HPDE6-E6E7 (cell line): ENCODE data around the gene ASRGL1.
"Not testable (repeated sequence)": the region's sequence is repeated elsewhere in the genome, so short reads cannot be mapped to it uniquely, and the experiment has no call there.

Source experiments
- DNase-seq: peaks from one replicate; pipeline ENCODE4 v3.0.0; 2011; ENCODE audit warnings: missing footprints; ENCODE audit errors: extremely low spot score

The ASRGL1 gene

GRCh38 chr11:62337303-62338181, at the start of gene ASRGL1:
TSS of gene ASRGL1 (plus strand) at chr11:62337448. CDS start at chr11:62337978, 530 bp downstream.
- peak; percentile 51 for DNase-seq

- no peak for DNase-seq
Measured at GRCh38 chr11:62295504-62295903, 41.7 kb upstream of the ASRGL1 start.

DNA sequence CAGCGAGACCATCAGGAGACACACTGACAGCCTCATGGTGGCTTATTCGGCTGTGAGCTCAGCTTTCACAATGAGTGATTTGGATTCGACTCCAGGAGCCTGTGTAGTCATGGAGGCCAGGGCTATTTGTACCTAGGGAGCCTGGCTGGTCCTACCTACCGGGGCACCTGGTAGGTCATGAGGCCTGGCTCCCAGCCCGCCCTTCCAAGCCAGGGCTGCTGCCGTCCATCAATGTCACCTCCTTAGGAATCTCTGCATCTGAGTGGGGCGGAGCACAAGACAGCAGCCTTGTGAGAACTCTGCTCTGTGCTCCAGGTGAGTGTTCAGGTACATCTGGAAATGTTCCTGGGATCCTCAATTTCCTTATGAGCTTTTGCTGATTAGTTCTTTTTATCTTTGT, 38.3 kb upstream of the ASRGL1 start, which contains the start of gene SCGB1D4:
Gene SCGB1D4, minus strand, starts transcription at position 101 of the 400 bp plus-strand sequence. Its CDS starts 65 bp downstream, at position 36.
- no peak for DNase-seq

DNA sequence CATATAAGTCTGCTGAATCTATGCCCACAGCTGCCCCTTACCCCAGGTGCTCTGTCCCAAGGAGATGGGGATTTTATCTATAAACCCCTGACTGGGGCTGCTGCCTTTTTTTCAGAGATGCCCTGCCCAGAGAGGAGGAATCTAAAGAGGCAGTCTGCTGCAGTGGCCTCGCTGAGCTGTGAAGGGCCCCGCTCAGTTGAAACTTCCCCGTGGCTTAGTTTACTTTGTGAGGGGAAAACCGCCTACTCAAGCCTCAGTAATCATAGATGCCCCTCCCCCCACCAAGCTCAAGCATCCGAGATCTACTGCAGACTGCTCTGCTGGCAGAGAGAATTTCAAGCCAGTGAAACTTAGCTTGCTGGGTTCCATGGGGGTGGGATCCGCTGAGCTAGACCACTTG, 31.0 kb upstream of the ASRGL1 start:
- no peak for DNase-seq

GRCh38 chr11:62307950-62308349, 29.3 kb upstream of the ASRGL1 start:
- no peak for DNase-seq

DNA sequence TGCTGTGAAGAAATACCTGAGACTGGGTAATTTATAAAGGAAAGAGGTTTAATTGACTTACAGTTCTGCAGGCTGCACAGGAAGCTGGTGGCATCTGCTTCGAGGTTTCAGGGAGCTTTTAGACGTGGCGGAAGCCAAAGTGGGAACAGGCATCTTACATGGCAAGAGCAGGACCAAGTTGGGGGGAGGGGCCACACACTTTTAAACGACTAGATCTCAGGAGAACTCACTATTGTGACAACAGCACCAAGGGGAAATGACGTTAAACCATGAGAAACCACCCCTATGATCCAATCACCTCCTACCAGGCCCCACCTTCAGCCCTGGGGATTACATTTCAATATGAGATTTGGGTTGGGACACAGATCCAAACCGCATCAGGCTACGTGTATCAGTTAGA, 27.3 kb upstream of the ASRGL1 start:
- no peak for DNase-seq

DNA sequence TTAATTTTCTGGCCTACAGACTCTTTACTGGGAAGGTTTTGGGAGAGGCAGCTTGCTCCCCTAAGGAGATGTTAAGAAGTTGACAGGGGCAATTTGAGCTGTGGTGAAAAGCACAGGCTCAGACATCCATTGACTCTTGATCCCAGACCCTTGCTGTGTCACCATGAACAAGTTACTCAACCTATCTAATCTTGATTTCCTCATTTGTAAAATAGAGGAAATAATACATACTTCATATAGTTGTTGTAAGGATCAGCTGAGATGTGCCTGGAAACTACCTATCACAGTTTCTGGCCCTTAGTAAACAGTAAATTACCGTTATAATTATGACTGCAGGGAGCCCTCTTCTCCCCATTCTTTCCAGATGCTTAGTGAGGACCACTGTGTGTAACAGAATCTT, 21.8 kb upstream of the ASRGL1 start:
- no peak for DNase-seq

- no peak for DNase-seq
Measured at GRCh38 chr11:62322524-62322923, 14.7 kb upstream of the ASRGL1 start.

DNA sequence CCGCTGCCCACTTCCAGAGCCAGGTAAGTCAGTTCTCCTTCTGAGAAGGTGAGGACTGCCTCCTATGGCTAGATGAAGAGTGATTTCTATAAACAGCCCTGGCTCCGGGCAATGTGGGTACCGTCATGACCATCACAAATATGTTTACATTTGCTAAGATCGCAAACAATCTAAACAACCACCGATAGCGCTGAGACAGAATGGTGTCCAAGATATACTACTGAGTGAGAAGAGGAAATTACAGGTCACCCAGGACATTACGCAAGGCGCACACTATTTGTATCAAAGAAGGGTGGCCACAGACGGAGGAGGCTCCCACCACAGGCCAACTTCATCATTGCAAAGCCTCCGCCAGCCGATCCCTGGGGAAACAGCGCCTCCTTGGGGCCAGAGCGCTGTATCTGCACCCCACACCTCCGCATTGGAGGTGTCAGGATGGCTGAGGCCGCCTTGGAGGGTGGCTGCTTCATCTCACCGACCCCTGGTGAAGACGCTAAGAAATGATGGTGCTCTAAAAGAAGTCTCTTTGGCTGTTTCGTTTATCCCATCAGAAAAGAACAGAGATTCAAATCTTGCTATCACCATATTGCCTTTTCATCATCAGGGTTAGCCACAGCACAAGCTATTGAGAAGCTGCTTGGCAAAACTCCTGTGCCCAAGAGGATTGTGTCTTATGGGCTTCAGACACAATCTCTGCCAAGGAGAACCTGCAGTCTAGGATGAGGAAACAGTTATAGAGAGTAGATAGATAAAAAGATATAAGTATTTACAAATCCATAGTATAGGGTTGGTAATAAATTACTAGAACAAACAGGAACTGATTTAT, 12.3 kb upstream of the ASRGL1 start:
- no peak for DNase-seq

GRCh38 chr11:62325781-62326180, 11.5 kb upstream of the ASRGL1 start:
- DNase-seq, result not testable (repeated sequence)

DNA sequence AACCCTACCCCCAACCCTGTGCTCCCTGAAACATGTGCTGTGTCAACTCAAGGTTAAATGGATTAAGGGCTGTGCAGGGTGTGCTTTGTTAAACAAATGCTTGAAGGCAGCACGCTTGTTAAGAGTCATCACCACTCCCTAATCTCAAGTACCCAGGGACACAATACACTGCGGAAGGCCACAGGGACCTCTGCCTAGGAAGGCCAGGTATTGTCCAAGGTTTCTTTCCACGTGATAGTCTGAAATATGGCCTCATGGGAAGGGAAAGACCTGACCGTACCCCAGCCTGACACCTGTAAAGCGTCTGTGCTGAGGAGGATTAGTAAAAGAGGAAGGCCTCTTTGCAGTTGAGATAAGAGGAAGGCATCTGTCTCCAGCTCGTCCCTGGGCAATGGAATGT, 10.5 kb upstream of the ASRGL1 start:
- not testable (repeated sequence) for DNase-seq

DNA sequence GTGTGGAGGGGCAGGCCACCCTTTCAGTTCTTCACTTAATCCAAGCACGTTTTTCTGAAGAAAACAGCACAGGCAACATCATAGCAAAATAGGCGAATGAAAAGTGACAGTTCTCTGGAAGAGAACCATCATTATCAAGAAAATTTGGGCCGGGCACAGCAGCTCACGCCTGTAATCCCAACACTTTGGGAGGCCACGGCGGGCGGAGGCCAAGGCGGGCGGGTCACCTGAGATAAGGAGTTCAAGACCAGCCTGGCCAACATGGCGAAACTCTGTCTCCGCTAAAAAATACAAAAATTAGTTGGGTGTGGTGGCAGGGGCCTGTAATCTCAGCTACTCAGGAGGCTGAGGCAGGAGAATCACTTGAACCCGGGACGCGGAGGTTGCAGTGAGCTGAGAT, 9.7 kb upstream of the ASRGL1 start:
- DNase-seq, result not testable (repeated sequence)

DNA sequence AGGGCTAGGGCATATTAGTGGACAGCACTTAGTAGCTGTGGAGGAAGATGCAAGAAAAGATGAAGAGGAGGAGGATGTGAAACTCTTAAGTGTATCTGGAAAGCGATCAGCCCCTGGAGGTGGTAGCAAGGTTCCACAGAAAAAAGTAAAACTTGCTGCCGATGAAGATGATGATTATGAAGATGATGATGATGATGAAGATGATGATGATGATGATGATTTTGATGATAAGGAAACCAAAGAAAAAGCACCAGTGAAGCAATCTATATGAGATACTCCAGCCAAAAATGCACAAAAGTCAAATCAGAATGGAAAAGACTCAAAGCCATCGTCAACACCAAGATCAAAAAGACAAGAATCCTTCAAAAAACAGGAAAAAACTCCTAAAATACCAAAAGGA, 6.0 kb upstream of the ASRGL1 start:
- not testable (repeated sequence) for DNase-seq

DNA sequence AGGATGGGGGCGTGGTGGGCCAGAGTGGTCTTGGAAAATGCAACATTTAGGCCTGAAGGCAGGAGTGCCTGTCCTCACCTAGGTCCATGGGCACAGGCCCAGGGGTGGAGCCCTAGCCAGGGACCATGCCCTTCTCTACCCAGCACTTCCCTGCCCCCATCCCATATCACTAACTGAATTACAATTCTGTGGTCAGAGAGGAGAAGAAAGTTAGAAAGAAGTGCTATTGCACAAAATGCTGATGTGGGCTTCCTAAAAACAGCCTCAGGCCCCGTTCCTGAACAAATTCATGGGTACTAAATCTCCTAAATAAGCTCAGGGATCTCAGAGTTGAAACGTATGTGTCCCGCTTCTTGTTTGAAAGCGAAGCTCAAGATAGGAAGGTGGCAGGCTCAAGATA, 3.5 kb upstream of the ASRGL1 start:
- no peak for DNase-seq

- DNase-seq, result not testable (repeated sequence)
Measured at GRCh38 chr11:62336949-62337302, 322 bp upstream of the ASRGL1 start.

DNA sequence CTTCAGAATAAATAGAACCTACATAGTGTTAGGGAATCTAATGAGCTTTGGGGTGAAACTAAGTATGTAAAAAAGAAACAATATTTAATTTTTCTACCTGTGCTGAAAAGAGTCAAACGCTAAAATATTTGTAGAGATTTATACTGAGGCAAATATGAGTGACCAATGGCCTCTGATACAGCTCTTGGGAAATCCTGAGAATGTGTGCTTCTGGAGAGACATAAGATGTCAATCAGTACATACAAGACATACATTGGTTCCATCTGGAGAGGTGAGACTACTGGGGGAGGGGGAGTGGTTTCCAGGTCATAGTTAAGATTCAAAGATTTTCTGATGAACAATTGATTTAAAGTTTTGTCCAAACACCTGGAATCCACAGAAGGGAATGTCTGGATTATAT, 970 bp downstream of the ASRGL1 start:
- no peak for DNase-seq

DNA sequence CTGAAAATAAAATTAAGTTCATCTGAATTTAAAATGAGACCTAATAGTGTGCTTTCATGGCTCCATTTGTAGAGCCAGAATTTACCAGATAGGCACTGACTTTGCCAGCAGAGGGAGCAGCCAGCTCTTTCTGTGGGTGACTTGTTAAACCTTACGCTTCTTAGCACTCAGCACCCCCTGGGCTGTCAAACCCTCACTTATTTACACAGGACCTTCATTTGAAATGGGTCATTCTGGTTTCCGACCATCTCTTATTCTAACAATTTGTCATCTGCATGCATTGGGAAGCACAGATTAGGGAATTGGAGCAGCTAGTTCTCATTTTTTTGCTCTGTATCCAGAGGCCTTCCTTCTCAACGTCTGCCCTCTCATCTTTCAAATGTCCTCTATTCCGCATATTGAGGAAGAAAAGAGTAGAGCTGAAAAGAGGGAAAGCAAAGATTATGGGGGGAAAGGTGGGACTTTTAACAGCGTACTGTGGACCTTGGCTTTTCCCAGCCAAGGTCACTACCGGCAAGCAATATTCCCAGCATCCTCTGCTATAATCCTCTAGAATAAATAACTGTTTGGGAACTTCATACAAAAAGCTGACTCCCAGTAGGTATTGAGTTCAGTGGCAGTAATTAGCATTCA, 3.1 kb downstream of the ASRGL1 start:
- peak; percentile 21 for DNase-seq

DNA sequence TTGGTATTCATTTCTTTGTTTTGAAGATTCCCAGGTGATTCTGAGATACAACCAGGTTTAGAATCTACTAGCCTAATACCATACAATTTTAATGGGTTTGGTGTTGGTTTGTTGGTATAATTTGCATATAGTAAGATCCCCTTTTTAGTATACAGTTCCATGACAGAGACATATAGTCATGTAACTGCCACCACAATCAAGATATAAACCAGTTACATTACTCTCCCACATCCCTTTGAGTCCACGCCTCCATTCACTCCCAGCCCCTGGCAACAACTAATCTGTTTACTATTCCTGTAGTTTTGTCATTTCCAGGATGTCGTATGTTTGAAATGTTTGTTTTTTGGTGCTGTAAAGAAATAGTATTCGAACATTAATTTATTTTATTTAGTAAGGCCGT, 4.3 kb downstream of the ASRGL1 start:
- DNase-seq, result no peak

DNA sequence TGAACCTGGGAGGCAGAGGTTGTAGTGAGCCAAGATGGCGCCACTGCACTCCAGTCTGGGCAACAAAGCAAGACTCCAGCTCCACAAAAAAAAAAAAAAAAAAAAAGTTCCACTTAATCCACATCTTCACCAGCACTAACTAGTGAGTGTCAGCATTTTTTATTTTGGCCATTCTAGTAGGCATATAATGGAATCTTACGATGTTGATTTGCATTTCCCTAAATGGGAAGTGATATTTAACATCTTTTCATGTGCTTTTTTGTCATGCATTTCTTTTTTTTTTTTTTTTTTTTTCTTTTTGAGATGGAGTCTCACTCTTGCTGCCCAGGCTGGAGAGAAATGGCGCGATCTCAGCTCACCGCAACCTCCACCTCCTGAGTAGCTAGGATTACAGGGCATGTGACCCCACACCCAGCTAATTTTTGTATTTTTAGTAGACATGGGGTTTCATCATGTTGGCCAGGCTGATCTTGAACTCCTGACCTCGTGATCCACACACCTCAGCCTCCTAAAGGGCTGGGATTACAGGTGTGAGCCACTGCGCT, 6.5 kb downstream of the ASRGL1 start:
- not testable (repeated sequence) for DNase-seq

GRCh38 chr11:62344210-62344609, 7.0 kb downstream of the ASRGL1 start:
- DNase-seq, result no peak

- DNase-seq, result no peak
Measured at GRCh38 chr11:62345861-62346260, 8.6 kb downstream of the ASRGL1 start.
